Glomerular visceral epithelial cell (primary cell): ENCODE data around the gene NAT16.

Experiments
- DNase-seq: peaks from one replicate; pipeline ENCODE4 v3.0.0-alpha.2; 2016; ENCODE audit errors: extremely low spot score

NAT16 gene

GRCh38 chr7:101170617-101171441 lies 9.3 kb downstream of the NAT16 start:
- DNase-seq: no peak

GRCh38 chr7:101169838-101170551 lies 10.1 kb downstream of the NAT16 start:
- peak; percentile 59 for DNase-seq

DNA sequence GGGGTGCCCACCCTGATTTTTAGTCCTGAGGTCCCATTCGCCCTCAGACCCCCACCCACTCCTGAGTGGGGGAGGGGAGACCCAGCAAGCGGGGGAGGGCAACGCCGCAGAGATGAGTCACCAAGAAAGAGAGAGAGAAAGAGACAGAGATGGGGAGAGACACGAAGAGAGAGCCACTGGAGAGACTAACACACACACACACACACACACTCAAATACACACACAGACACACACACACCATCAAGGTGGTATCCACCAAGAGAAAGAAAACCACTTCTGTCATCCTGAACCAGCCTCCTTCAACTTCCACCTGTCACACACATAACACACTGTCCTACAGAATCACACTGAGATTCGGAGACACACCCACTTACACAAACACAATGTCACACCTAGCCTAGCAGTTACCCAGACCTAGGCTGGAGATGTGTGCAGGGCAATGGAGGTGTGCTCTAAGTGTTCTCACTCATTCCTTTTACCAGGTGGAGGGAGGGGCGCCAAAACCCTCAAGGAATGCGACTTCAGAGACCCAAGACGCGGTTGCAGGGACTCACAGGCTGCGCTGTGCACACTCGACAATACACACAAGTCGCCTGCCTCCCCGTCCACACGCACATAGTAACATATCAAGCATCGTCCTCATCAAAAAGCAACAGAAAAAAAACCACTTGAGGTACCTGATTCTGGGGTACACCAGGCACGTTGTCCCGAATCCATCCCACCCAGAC lies 10.8 kb downstream of the NAT16 start:
- no peak for DNase-seq

DNA sequence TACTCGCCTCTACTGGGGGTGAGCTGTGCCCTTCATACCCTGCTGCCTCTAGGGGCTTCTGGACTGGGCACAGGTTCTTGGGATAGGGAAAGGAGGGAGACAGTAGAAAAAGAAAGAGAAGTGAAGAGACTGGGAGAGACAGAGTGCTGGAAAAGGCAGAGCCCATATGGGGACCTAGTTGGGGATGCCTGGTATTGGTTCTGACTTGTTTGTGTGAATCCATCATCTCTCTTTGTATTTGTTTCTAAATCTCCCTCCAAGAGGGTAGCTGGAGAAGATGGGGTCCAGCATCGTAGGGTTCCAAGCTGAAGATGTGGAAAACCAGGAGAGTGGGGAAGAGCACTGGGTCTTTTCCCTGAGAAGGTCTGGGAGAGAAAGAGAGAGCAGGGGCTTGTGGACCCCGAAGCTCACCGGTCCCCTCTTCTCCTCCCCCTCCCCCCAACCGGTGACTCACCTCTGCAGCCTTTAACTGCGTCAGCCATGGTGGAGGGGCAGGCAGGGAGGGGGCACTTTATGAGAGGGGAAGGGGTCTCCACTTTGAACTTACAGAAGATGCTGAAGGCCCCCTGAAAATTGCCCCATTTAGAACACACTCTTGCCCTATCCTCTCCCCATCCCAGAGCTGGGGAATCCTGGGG lies 11.6 kb downstream of the NAT16 start:
- DNase-seq: no peak

- DNase-seq: no peak
Measured at GRCh38 chr7:101167645-101168411, 12.3 kb downstream of the NAT16 start.

DNA sequence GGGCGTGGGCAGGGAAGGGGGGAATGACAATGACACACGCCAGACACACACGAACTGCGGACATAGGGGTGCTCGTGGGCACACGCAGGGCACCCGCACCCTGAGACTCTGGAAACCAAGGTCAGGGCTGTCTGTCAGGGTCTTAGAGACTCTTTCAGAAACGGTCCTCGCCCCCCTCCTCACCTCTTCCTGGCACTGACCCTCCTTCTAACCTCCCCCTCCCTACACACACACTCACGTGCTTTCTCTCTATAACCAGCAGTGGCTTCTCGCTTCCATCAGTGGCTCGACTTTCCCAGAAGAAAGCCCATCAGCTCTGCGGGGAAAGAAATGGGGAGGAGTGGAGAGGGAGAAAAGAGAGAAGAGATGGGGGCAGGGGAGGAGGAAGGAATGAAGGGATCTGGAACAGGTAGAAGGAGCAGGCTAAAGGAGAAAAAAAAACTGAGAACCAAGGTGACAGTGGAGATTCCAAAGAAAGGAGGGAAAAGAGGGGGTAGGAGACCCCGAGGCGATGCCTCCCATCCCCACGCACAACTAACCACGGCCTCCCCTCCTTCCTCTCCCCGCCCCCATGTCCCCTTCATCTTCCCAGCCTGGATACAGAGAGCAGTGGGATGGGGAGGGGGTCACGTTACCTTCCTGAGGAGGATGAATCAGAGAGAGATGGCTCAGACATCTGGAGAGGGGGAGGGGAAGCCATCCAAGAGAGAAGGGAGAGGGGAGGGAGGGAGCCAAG lies 13.0 kb downstream of the NAT16 start:
- DNase-seq: no peak

DNA sequence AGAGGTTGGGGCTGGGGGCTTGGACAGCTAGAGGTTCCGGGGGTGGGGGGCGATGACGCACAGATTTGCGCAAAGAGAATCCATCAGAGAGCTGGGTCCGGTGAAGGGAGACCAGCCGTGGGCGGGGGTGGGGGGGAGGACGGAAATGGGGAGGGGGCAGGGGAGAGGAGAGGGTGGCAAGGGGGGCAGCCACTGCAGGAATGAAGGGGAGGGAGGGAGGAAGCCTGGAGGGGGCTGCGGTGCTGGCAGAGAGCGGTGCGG lies 13.5 kb downstream of the NAT16 start:
- no peak for DNase-seq

GRCh38 chr7:101165958-101166647 lies 14.0 kb downstream of the NAT16 start:
- DNase-seq: no peak

- DNase-seq: peak; percentile 93
Measured at GRCh38 chr7:101165075-101165957, 14.8 kb downstream of the NAT16 start, which contains the start of gene VGF. TSS of gene VGF (minus strand) at chr7:101165569. CDS start at chr7:101164843, 726 bp downstream.

- DNase-seq: peak; percentile 72
Measured at GRCh38 chr7:101164071-101164840, 15.8 kb downstream of the NAT16 start.

DNA sequence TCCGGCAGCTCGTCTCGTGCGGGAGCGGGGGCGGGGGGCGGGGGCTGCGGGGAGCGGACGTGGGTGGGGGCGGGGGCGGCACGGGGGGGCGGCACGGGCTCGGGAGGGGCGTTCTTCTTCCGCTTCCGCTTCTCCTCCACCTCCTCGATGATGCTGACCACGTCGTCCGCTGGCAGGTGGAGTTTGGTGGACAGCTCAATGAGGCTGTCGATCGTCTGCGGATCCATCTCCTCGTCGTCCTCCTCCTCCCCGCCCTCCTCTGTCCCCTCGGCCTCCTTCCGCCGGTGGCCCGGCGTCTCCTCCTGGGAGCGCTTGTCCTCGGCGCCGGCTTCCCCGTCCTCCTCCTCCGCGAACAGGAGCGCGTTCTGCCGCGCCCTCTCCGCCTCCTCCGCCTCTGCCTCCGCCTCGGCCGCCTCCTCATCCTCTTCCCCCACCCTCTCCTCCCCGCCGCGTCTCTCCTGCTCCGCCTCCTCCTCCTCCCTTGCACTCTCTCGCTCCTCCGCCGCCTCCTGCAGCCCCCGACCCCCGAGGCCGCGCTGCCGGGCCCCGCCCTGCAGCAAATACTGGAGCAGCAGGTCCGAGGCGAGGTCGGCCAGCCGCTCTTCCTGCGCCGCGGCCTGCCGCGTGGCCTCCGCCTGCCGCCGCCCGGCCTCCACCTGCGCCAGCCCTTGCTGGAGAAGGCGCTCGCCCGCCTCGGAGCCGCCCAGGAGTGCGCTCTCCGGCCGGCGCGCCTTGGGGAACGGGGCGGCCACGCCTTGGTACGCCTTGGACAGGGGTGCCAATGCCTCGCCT lies 16.6 kb downstream of the NAT16 start:
- DNase-seq: peak; percentile 50

- DNase-seq: peak; percentile 63
Measured at GRCh38 chr7:101162551-101163278, 17.4 kb downstream of the NAT16 start.

GRCh38 chr7:101161692-101162471 lies 18.2 kb downstream of the NAT16 start:
- DNase-seq: no peak

DNA sequence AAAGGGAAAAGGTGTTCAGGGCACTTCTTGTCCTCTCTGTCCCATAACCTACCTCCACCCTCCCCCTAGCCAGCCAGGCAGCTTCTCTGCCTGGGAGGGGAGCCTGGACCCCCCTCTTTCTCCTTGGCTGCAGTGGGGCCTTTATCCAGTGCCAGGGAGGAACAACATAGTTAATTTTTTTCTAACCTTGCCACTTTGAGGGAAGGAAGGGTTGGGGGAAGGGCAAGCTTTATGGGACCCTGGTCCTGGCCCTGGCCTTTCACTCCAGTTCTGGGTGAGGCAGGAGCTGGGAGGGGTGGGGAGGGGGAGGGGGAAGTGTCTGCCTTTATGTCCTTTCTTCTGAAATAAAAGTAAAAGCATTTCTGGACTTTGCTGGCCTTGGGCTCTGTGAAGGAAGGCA lies 19.2 kb downstream of the NAT16 start:
- no peak for DNase-seq

GRCh38 chr7:101159696-101160674 lies 20.1 kb downstream of the NAT16 start:
- peak; percentile 64 for DNase-seq
